ENCODE data around the gene NDUFB7.
"Not testable (repeated sequence)": the region's sequence is repeated elsewhere in the genome, so short reads cannot be mapped to it uniquely, and the experiment has no call there.

NDUFB7 gene

GRCh38 chr19:14575428-14575980 lies 3.6 kb upstream of the NDUFB7 start:
- no peak for DNase-seq (ENCODE audit: low read depth in 1 of 2, low spot score in 1 of 2)

- no peak for DNase-seq (ENCODE audit: low read depth in 1 of 2, low spot score in 1 of 2)
Measured at GRCh38 chr19:14570864-14571527, 870 bp downstream of the NDUFB7 start.

- no peak for DNase-seq (ENCODE audit: low read depth in 1 of 2, low spot score in 1 of 2)
Measured at GRCh38 chr19:14567079-14567478, 4.8 kb downstream of the NDUFB7 start.

- no peak for DNase-seq (ENCODE audit: low read depth in 1 of 2, low spot score in 1 of 2)
Measured at GRCh38 chr19:14566712-14567077, 5.2 kb downstream of the NDUFB7 start.

GRCh38 chr19:14565765-14566711 lies 5.8 kb downstream of the NDUFB7 start:
- DNase-seq (ENCODE audit: low read depth in 1 of 2, low spot score in 1 of 2), result no peak

GRCh38 chr19:14565298-14565679 lies 6.6 kb downstream of the NDUFB7 start:
- DNase-seq (ENCODE audit: low read depth in 1 of 2, low spot score in 1 of 2), result no peak

- DNase-seq (ENCODE audit: low read depth in 1 of 2, low spot score in 1 of 2), result not testable (repeated sequence)
Measured at GRCh38 chr19:14564652-14565297, 7.1 kb downstream of the NDUFB7 start.

- peak in 1 of 2 donors; percentile 34 for DNase-seq (ENCODE audit: low read depth in 1 of 2, low spot score in 1 of 2)
Measured at GRCh38 chr19:14563989-14564651, 7.7 kb downstream of the NDUFB7 start.

GRCh38 chr19:14563590-14563926 lies 8.3 kb downstream of the NDUFB7 start:
- no peak for DNase-seq (ENCODE audit: low read depth in 1 of 2, low spot score in 1 of 2)

- DNase-seq (ENCODE audit: low read depth in 1 of 2, low spot score in 1 of 2), result no peak
Measured at GRCh38 chr19:14562660-14563589, 8.9 kb downstream of the NDUFB7 start.

- no peak for DNase-seq (ENCODE audit: low read depth in 1 of 2, low spot score in 1 of 2)
Measured at GRCh38 chr19:14561847-14562351, 10.0 kb downstream of the NDUFB7 start.

- no peak for DNase-seq (ENCODE audit: low read depth in 1 of 2, low spot score in 1 of 2)
Measured at GRCh38 chr19:14561249-14561648, 10.6 kb downstream of the NDUFB7 start.

GRCh38 chr19:14560776-14561108 lies 11.1 kb downstream of the NDUFB7 start:
- DNase-seq (ENCODE audit: low read depth in 1 of 2, low spot score in 1 of 2), result no peak

- DNase-seq (ENCODE audit: low read depth in 1 of 2, low spot score in 1 of 2), result no peak
Measured at GRCh38 chr19:14559916-14560775, 11.7 kb downstream of the NDUFB7 start.

- DNase-seq (ENCODE audit: low read depth in 1 of 2, low spot score in 1 of 2), result no peak
Measured at GRCh38 chr19:14558370-14559066, 13.3 kb downstream of the NDUFB7 start.

GRCh38 chr19:14556662-14557188 lies 15.1 kb downstream of the NDUFB7 start:
- DNase-seq (ENCODE audit: low read depth in 1 of 2, low spot score in 1 of 2), result peak; percentile 32 to 61

GRCh38 chr19:14555918-14556661 lies 15.8 kb downstream of the NDUFB7 start:
- no peak for DNase-seq (ENCODE audit: low read depth in 1 of 2, low spot score in 1 of 2)
